Suprapubic skin (tissue), 4 donors: Measurements from ENCODE around the gene CD72.

Experiments
- CTCF ChIP-seq, 2 donors: fragments of 200-600 bp in 1 of 2; fragments of 450-650 bp in 1 of 2; sonication (generic) in 1 of 2; IDR thresholded peaks; one replicate each; pipeline ENCODE4 v1.5.1; 2016 to 2019; ENCODE audit warnings: antibody characterized with exemption in 2 of 2, mild to moderate bottlenecking in 1 of 2, moderate library complexity in 1 of 2
- POLR2A ChIP-seq, 2 donors: fragments of 450-650 bp; IDR thresholded peaks; one replicate each; pipeline ENCODE4 v1.6.1; 2017; ENCODE audit warnings: antibody characterized with exemption in 2 of 2, mild to moderate bottlenecking in 2 of 2, moderate library complexity in 2 of 2
- POLR2AphosphoS5 ChIP-seq, 3 donors: sonication (generic); formaldehyde crosslinking; IDR thresholded peaks; one replicate each; pipeline ENCODE4 v1.6.1; 2017; ENCODE audit warnings: antibody characterized with exemption in 3 of 3

- TF ChIP-seq CTCF (IDR thresholded peaks at IDR 0.05) (no peak), POLR2AphosphoS5 (IDR thresholded peaks at IDR 0.05) (no peak), POLR2A (IDR thresholded peaks at IDR 0.05) (no peak)
These were observed 44.2 kb upstream of the CD72 start for GRCh38 chr9:35662437-35662836.
